Ureter (tissue), 1 donor: Measurements from ENCODE around the gene TTC21B. TPM values are rescaled to one million over a fixed set of nuclear protein-coding genes. Genes with fewer than 3 reads are reported as not detected.
"Not testable (repeated sequence)": the region's sequence is repeated elsewhere in the genome, so short reads cannot be mapped to it uniquely, and the experiment has no call there.

Experiments
- DNase-seq: peaks from one replicate; pipeline ENCODE4 v3.0.0-alpha.2; 2020; ENCODE audit warnings: low spot score
- total RNA-seq: library from RNA; stranded (reverse); gene quantifications from one replicate; pipeline ENCODE4 v1.2.4, GENCODE V29; 2023
- donor health status: DM: yes; HTN: yes; CAD: no.

Gene TTC21B
- 26.4 TPM for total RNA-seq

GRCh38 chr2:165953655-165954606, at the start of gene TTC21B:
TSS of gene TTC21B (minus strand) at chr2:165953776. CDS start at chr2:165953705, 71 bp downstream.
- peak; percentile 95 for DNase-seq

DNA sequence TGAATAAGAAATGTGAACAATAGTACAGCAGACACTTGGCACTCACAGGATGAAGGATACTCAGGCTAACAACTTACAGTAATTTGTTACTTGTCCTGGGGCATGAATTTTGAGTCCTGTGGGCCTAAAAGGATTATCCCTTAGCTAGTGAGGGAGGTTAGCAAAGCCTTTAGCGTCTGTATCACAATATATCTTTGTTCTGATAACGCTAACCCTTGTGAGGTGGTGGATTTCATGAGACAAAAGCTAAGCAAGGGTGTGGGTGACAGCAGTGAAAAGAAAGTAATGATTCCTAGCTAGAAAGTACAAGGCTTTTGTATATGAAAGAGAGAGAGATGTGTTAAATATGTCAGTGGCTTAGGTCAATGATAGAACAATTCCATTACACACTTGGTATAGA, 46.8 kb upstream of the TTC21B start:
- DNase-seq = no peak

DNA sequence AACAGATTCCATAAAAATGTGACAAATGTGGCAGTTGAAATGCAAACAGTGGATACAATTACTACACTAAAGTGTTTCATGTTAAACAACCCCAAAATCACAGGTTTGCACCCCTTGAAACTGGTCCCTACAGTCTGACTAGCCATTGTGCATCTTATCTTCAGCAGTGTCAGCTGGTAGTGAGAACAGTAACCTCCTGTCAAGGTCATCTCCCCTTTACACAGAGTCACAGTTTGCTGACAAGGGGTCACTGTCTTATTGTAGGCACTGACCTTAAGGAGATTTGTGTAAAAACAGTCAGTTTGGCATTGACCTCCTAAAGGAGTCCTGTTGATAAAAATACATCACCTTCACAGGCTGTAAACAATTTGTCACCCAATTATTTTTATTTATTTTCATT, 37.3 kb upstream of the TTC21B start:
- no peak for DNase-seq

DNA sequence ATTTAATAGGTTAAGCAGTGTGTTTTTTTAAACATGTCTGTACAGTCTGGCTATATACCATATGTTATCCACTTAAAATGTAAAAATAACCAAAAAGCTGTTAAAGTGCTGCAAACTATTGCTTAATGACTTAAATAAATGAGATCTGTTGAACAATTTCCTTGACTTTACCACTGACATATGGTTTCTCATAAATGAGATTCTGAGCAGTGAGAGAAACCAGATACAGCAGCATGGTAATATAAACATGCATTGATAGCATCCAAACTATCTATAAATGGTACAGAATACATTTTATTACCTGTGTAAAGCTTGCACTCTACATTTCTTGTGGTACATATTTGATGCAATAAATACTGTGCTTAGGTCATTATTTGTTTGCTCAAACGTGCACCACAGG, 36.3 kb upstream of the TTC21B start:
- DNase-seq = no peak

- DNase-seq = no peak
Observed at GRCh38 chr2:165985120-165985519, 31.5 kb upstream of the TTC21B start.

- not testable (repeated sequence) for DNase-seq
Observed at GRCh38 chr2:165972161-165972560, 18.6 kb upstream of the TTC21B start.

DNA sequence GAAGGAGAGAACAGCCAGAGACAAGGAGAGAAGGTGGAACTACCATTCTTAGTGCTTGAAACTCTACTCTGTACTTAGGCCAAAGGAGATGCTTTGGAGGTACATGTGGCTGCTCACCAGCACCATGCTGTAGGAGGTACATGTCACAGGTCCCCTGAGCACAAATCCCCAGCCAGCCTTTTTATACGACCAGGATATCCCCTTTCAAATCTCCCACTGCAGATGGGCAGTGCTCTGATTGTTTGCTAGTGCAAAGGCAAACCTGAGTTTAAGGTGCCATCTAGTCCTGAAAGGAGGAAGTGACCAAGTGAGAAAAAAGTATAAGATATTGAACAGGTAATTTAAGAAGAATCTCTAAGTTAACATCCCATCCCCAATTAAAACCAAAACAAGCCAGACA, 17.1 kb upstream of the TTC21B start:
- no peak for DNase-seq

DNA sequence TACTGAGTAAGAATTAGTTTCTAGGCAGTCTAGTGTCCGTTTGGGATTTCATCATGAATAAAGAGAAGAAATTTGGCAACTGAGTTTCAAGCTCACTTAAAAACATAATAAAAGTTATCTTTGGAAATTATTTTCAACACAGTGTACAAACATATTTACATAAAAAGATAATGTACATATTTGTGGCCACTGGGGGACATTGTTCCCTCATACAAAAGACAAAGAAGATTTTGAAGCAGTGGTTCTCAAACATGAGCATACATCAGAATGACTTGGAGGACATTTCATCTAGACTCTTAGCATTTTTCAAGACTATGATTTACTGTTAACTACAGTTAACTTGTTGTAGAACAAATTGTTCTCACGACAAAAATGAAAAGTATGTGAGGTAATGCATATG, 15.7 kb upstream of the TTC21B start:
- no peak for DNase-seq

DNA sequence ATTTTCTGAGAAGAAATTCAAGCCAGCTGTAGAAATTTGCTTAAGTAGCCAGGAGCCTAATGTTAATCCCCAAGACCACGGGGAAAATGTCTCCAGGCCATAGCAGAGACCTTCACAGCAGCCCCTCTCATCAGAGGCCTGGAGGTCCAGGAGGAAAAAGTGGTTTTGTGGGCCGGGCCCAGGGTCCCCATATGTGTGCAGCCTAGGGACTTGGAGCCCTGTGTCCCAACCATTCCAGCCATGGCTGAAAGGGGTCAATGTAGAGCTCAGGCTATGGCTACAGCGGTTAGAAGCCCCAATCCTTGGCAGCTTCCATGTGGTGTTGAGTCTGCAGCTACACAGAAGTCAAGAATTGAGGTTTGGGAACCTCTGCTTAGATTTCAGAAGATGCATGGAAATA, 14.2 kb upstream of the TTC21B start:
- DNase-seq = no peak

GRCh38 chr2:165961818-165962217, 8.2 kb upstream of the TTC21B start:
- no peak for DNase-seq

- DNase-seq = no peak
Observed at GRCh38 chr2:165959371-165959770, 5.8 kb upstream of the TTC21B start.

- DNase-seq = no peak
Observed at GRCh38 chr2:165958313-165958960, 4.9 kb upstream of the TTC21B start.

GRCh38 chr2:165957030-165957675, 3.6 kb upstream of the TTC21B start:
- no peak for DNase-seq

DNA sequence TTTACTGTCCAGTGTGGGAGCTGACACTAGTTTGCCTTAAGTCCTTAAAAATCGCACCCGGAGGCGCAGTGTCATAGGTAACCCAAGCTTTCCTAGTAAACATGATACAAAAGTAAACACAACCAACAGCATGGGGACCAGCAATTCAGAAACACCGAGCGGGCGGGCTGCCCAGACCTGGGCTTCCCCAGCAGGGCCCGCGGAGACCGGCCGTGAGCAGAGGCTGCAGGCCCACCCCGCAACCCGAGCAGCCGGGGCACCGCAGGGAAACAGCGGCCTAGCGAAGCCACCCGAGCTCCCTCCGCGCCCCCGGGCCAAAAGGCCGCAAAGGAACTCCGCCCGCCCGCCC, 296 bp downstream of the TTC21B start:
- no peak for DNase-seq

DNA sequence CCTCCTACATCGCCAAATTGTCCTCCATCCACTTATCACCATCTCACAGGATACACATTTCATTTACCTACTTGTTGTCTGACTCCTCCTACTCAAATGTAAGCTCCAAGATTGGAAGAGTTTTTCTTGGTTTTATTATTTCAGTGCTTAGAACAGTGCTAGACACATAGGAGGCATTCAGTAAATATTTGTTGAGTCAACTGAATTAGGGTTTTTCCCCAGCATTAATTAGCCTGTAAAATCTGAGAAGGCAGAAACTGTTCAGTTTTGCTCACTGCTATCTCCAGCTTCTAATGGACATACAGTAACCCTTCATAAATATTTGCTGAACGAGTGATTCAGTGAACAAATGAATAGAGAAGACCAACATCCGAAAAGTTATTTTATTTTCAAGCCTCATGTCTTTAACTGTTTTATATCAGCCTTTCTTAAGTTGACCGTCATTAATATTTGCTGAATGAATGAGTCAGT, 800 bp downstream of the TTC21B start:
- DNase-seq = no peak

- DNase-seq = no peak
Observed at GRCh38 chr2:165952085-165952484, 1.5 kb downstream of the TTC21B start.

GRCh38 chr2:165950438-165950837, 3.1 kb downstream of the TTC21B start:
- DNase-seq = no peak

DNA sequence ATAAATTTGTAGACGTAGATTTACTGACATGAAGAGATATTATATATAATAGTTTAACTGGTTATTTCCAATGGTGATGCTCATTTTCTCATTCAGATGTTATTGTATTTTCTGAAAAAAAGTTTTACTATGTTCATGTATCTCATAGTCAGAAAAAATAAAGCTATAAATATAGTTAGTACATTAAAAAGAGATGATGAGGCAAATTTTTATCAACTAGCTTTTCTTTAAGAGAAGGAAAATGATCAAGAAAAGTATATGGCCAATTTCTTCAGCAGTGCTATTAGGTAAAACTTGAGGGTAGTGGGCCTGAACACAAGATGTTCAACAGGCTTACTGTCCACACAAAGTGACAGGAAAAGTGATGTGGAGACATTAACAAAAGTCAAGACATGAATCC, 11.7 kb downstream of the TTC21B start:
- DNase-seq = no peak

DNA sequence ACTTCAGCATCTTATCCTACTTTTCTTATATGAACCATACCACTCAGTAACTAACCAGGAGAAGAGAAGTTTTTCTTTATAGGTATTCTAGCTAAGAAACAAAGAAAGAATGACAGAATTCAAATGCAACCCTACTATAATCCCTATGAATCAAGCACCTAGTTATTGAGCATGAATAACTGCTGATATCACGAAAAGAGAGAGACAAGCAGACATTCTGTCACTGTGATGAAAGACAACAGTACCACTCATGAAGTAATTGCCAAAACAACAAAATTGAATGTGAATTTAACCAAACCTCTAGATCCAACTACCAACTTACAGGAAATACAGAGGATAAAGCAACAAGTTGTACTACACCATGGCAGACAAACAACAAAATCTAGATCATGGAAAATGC, 15.3 kb downstream of the TTC21B start:
- DNase-seq = no peak

GRCh38 chr2:165933211-165933910, 20.2 kb downstream of the TTC21B start:
- no peak for DNase-seq

- DNase-seq = no peak
Observed at GRCh38 chr2:165927774-165928173, 25.8 kb downstream of the TTC21B start.

- no peak for DNase-seq
Observed at GRCh38 chr2:165927353-165927752, 26.2 kb downstream of the TTC21B start.
